HepG2 (cell line): ENCODE results near the gene LGR6. TPM values are rescaled to one million over a fixed set of nuclear protein-coding genes. Genes with fewer than 3 reads are reported as not detected.

ENCODE experiments used
- HDAC2 ChIP-seq: sonication (generic); formaldehyde crosslinking; IDR thresholded peaks from 2 replicates; pipeline ENCODE4 v1.4.0; 2020; ENCODE audit warnings: missing genetic modification reagents
- HNRNPL ChIP-seq: fragments of 200-400 bp; formaldehyde crosslinking; IDR thresholded peaks from 2 replicates; pipeline ENCODE4 v1.6.1; 2017; ENCODE audit warnings: mild to moderate bottlenecking, low read depth, low read length
- KMT2A ChIP-seq: sonication (generic); formaldehyde crosslinking; IDR thresholded peaks from 2 replicates; pipeline ENCODE4 v1.4.0; 2020; ENCODE audit warnings: missing genetic modification reagents
- MAX ChIP-seq: IDR thresholded peaks from 2 replicates; pipeline ENCODE4 v1.6.1; 2012; ENCODE audit warnings: inconsistent platforms
- MLX ChIP-seq: IDR thresholded peaks from 2 replicates; pipeline ENCODE4 v1.6.1; 2016
- NPAS2 ChIP-seq: sonication (generic); formaldehyde crosslinking; IDR thresholded peaks from 2 replicates; pipeline ENCODE4 v1.8.0; 2022; ENCODE audit warnings: mild to moderate bottlenecking, missing genetic modification reagents, borderline replicate concordance
- SCMH1 ChIP-seq: sonication (generic); formaldehyde crosslinking; IDR thresholded peaks from 2 replicates; pipeline ENCODE4 v1.9.0; 2021; ENCODE audit warnings: missing genetic modification reagents, mild to moderate bottlenecking, borderline replicate concordance
- SKIL ChIP-seq: sonication (generic); formaldehyde crosslinking; IDR thresholded peaks from 2 replicates; pipeline ENCODE4 v1.8.0; 2022; ENCODE audit warnings: missing genetic modification reagents, mild to moderate bottlenecking, moderate library complexity, borderline replicate concordance
- SP2 ChIP-seq: sonication (generic); formaldehyde crosslinking; IDR thresholded peaks from 2 replicates; pipeline ENCODE4 v1.5.1; 2020; ENCODE audit warnings: mild to moderate bottlenecking, missing genetic modification reagents
- ZBTB20 ChIP-seq: sonication (generic); formaldehyde crosslinking; IDR thresholded peaks from 2 replicates; pipeline ENCODE4 v1.8.1; 2023; ENCODE audit warnings: missing genetic modification reagents, low read depth, mild to moderate bottlenecking, borderline replicate concordance
- ZNF160 ChIP-seq: sonication (generic); formaldehyde crosslinking; IDR thresholded peaks from 2 replicates; pipeline ENCODE4 v1.8.0; 2022; ENCODE audit warnings: mild to moderate bottlenecking, inconsistent platforms, missing genetic modification reagents
- ZNF329 ChIP-seq: sonication (generic); formaldehyde crosslinking; IDR thresholded peaks from 2 replicates; pipeline ENCODE4 v1.9.0; 2021; ENCODE audit warnings: low read depth, mild to moderate bottlenecking, missing genetic modification reagents
- ZNF354B ChIP-seq: sonication (generic); formaldehyde crosslinking; IDR thresholded peaks from 2 replicates; pipeline ENCODE4 v1.8.0; 2022; ENCODE audit warnings: mild to moderate bottlenecking, missing genetic modification reagents
- ZNF362 ChIP-seq: sonication (generic); formaldehyde crosslinking; IDR thresholded peaks from 2 replicates; pipeline ENCODE4 v1.4.0; 2020; ENCODE audit warnings: missing genetic modification reagents, mild to moderate bottlenecking, borderline replicate concordance
- ZNF577 ChIP-seq: sonication (generic); formaldehyde crosslinking; IDR thresholded peaks from 2 replicates; pipeline ENCODE4 v1.4.0; 2020; ENCODE audit warnings: mild to moderate bottlenecking, low read depth, missing genetic modification reagents, borderline replicate concordance
- ZSCAN20 ChIP-seq: sonication (generic); formaldehyde crosslinking; IDR thresholded peaks from 2 replicates; pipeline ENCODE4 v1.4.0; 2020; ENCODE audit warnings: missing genetic modification reagents, mild to moderate bottlenecking, borderline replicate concordance
- polyA plus RNA-seq, 8 experiments: library from polyadenylated mRNA; depleted of rRNA in 3 of 8; stranded (reverse) in 7 of 8; unstranded in 1 of 8; fragments of >200 nt; fragmentation: Illumina TruSeq in 4 of 8; extraction: Trizol in 4 of 8; gene quantifications; 2 replicates each; pipeline versions ENCODE4 v1.2.1 to v1.2.3, GENCODE V29; 2011 to 2016; ENCODE audit warnings: low read depth in 4 of 8, missing spikeins in 1 of 8, mixed read lengths in 1 of 8; ENCODE audit not compliant: insufficient read depth in 1 of 8
- total RNA-seq, 5 experiments: library from RNA; depleted of rRNA; stranded (reverse); fragments of >200 nt; fragmentation: Illumina TruSeq; extraction: Trizol; gene quantifications; 2 replicates each; pipeline ENCODE4 v1.2.3, GENCODE V29; 2016; ENCODE audit warnings: low read depth in 1 of 5
- TF ChIP-seq, protein P1 (sequence below): sonication (generic); formaldehyde crosslinking; IDR thresholded peaks from 2 replicates; pipeline ENCODE4 v1.4.0; 2020; ENCODE audit warnings: missing genetic modification reagents
- TF ChIP-seq, protein P2 (sequence below): IDR thresholded peaks from 2 replicates; pipeline ENCODE4 v1.6.1; 2012; ENCODE audit warnings: low read depth, low read length, improper control_type of control experiment
- TF ChIP-seq, protein P3 (sequence below): sonication (generic); formaldehyde crosslinking; IDR thresholded peaks from 2 replicates; pipeline ENCODE4 v1.9.0; 2021; ENCODE audit warnings: missing genetic modification reagents, borderline replicate concordance

The LGR6 gene
- total and polyA plus RNA-seq, 2 of the 13 experiments (the other 11 are each of a cell fraction or from before 2014, with no cell fraction given) = 0.07 TPM; not detected in 1

GRCh38 chr1:202348509-202349205, 155.1 kb downstream of the LGR6 start, which contains the start of gene PPP1R12B (continued):
- no peak for TF ChIP-seq ZBTB20 (CRISPR knock-in tag)
- TF ChIP-seq ZSCAN20 = 0 out of 2 replicates have a peak, but pooled peaks have one; percentile 35
- TF ChIP-seq, protein P1, sequence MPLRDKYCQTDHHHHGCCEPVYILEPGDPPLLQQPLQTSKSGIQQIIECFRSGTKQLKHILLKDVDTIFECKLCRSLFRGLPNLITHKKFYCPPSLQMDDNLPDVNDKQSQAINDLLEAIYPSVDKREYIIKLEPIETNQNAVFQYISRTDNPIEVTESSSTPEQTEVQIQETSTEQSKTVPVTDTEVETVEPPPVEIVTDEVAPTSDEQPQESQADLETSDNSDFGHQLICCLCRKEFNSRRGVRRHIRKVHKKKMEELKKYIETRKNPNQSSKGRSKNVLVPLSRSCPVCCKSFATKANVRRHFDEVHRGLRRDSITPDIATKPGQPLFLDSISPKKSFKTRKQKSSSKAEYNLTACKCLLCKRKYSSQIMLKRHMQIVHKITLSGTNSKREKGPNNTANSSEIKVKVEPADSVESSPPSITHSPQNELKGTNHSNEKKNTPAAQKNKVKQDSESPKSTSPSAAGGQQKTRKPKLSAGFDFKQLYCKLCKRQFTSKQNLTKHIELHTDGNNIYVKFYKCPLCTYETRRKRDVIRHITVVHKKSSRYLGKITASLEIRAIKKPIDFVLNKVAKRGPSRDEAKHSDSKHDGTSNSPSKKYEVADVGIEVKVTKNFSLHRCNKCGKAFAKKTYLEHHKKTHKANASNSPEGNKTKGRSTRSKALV = peak; percentile 56; the same call in 1 of the 2 replicates
- TF ChIP-seq, protein P2, sequence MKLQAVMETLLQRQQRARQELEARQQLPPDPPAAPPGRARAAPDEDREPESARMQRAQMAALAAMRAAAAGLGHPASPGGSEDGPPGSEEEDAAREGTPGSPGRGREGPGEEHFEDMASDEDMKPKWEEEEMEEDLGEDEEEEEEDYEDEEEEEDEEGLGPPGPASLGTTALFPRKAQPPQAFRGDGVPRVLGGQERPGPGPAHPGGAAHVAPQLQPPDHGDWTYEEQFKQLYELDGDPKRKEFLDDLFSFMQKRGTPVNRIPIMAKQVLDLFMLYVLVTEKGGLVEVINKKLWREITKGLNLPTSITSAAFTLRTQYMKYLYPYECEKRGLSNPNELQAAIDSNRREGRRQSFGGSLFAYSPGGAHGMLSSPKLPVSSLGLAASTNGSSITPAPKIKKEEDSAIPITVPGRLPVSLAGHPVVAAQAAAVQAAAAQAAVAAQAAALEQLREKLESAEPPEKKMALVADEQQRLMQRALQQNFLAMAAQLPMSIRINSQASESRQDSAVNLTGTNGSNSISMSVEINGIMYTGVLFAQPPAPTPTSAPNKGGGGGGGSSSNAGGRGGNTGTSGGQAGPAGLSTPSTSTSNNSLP = no peak
- no peak for TF ChIP-seq HNRNPL
- TF ChIP-seq ZNF329 (CRISPR knock-in tag) = 0 out of 2 replicates have a peak, but pooled peaks have one; percentile 30
- TF ChIP-seq, protein P3, sequence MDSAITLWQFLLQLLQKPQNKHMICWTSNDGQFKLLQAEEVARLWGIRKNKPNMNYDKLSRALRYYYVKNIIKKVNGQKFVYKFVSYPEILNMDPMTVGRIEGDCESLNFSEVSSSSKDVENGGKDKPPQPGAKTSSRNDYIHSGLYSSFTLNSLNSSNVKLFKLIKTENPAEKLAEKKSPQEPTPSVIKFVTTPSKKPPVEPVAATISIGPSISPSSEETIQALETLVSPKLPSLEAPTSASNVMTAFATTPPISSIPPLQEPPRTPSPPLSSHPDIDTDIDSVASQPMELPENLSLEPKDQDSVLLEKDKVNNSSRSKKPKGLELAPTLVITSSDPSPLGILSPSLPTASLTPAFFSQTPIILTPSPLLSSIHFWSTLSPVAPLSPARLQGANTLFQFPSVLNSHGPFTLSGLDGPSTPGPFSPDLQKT (CRISPR knock-in tag) = no peak
- no peak for TF ChIP-seq SP2 (CRISPR knock-in tag)
- no peak for TF ChIP-seq ZNF354B (CRISPR knock-in tag)
- TF ChIP-seq NPAS2 (CRISPR knock-in tag) = no peak
- TF ChIP-seq SCMH1 (CRISPR knock-in tag) = no peak
- peak; percentile 20; the same call in 1 of the 2 replicates for TF ChIP-seq HDAC2 (CRISPR knock-in tag)
- peak; percentile 66 for TF ChIP-seq ZNF362 (CRISPR knock-in tag)
- TF ChIP-seq KMT2A (CRISPR knock-in tag) = peak; percentile 76; the same call in 1 of the 2 replicates
- TF ChIP-seq MLX (CRISPR knock-in tag) = no peak
- no peak for TF ChIP-seq SKIL (CRISPR knock-in tag)
- TF ChIP-seq MAX = 0 out of 2 replicates have a peak, but pooled peaks have one; percentile 49
- no peak for TF ChIP-seq ZNF577 (CRISPR knock-in tag)
- TF ChIP-seq ZNF160 = peak; percentile 69
